GM12801 (cell line): ENCODE measurements around the gene LCP1.

Experiments
- CTCF ChIP-seq: IDR thresholded peaks from one replicate; pipeline ENCODE4 v1.5.1; 2011; ENCODE audit warnings: control low read depth; ENCODE audit not compliant: insufficient read length; ENCODE audit errors: extremely low read depth

Gene LCP1

GRCh38 chr13:46179491-46179908 is 2.5 kb downstream of the LCP1 start:
- no peak for TF ChIP-seq CTCF

- TF ChIP-seq CTCF: no peak
Observed at GRCh38 chr13:46178821-46179220, 3.2 kb downstream of the LCP1 start.

- no peak for TF ChIP-seq CTCF
Observed at GRCh38 chr13:46178143-46178542, 3.8 kb downstream of the LCP1 start.

DNA sequence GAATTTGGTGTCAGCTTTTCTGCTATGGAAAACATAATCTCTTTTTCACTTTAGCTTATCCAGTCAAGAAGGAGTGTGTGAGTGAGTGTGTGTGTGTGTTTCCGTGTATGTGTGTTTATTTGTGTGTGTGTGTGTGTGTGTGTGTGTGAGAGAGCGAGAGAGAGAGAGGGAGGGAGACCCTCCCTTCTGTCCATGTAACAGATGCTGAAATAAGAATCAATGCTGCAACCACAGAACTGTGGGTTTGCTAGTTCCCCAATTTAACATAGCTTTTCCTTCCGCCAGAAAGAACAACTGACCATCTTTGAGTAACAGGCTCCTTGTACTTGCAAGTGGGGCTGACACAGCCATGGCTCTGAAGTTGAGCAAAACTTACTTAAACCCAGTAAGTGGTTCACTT is 5.2 kb downstream of the LCP1 start:
- no peak for TF ChIP-seq CTCF

DNA sequence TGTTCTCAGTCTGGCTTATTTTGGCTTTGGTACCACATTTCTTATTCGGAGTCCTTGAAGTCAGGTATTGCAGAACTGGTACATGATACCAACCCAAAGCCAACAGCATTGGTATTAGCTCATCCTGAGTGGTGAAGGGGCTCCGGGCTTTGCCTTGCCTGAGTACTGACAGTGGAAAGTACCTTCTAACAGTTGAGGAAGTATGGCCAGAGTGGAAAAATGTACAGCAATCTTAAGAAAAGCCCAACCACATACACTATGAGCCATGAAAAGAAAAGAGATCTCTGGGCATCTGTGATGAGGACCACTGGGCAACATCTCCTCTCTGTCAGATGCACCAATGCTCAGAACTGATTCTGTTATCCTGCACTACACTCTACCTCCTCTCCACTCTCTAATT is 8.3 kb downstream of the LCP1 start:
- TF ChIP-seq CTCF: no peak

DNA sequence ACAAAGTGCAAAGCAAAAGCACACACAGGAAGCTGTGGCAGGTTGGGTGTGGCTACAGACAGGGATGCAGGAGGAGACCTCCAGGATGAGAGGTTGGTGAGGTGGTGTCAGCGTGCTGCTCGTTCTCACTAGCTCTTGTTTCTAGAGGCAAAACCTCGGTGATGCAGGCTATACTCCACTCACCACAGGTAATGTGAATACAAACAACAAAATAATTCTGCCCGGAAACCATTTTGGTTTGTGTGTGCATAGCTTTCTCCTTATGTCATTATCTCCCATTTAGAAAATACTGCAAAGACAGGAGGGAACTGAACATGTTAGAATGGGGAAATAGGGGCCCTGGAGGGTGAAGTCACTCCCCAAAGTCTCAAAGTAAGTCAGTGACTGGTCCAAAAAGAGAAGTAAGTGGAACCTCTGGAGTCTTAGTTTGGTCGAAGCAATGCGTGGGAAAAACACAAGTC is 9.4 kb downstream of the LCP1 start:
- no peak for TF ChIP-seq CTCF

DNA sequence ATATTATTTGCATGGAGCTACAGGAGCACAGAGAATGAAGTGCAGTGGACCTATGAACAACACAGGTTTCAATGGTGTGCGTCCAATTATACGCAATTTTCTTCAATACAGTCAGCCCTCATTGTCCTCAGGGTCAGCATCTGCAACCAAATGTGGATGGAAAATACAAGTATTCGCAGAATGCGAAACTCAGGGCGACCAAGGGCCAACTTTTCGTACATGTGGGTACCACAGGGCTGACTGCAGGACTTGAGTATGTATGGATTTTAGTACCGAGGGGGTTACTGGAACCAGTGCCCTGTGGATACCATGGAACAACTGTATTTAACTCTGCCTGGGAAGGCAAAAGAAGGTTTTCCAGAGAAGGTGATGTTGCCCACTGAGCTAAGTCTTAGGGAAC is 10.2 kb downstream of the LCP1 start:
- no peak for TF ChIP-seq CTCF

- no peak for TF ChIP-seq CTCF
Observed at GRCh38 chr13:46171217-46171616, 10.8 kb downstream of the LCP1 start.
